Stromal cell of bone marrow (primary cell): Measurements from ENCODE around the gene CFLAR.
A peak's percentile ranks its signal among the peaks of the same experiment; 100 is the strongest.
"Not testable (repeated sequence)": the region's sequence is repeated elsewhere in the genome, so short reads cannot be mapped to it uniquely, and the experiment has no call there.

Source experiments
- DNase-seq: peaks from one replicate; pipeline ENCODE4 v3.0.0-alpha.2; 2012; ENCODE audit warnings: low read depth

Gene CFLAR

DNA sequence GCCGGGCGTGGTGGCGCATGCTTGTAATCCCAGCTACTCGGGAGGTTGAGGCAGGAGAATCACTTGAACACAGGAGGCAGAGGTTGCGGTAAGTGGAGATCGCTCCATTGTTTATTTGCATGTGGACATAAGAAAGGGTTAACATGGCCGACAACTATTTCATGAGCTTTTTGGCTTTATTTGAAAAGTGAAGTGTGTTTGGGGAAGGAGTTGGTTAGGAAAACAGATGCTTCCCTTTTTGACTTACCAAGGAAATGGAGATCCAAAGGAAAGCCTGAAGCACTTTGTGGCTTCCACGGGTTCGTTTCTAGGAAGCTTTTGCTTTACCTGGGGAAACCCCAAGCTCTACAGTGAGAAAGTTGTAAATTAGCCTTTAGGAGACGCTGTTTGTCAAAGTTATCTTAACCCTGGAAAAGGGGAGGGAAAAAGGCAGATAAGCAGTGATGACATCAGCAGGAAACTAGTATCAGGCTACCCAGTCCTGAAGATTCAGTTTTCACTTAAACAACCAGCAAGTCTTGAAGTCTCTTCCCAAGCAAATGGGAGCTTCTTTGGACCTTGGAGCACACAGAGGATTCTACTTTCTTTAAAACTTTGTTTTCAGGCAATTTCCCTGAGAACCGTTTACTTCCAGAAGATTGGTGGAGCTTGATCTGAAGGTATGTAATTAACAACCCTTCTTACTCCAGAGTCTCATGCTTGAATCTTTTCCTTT, 66.8 kb downstream of the CFLAR start, which contains the start of gene CASP10:
Gene CASP10, plus strand, starts transcription at position 492 of the 715 bp plus-strand sequence. CDS start 2,637 bp downstream, outside the sequence.
- DNase-seq = no peak

DNA sequence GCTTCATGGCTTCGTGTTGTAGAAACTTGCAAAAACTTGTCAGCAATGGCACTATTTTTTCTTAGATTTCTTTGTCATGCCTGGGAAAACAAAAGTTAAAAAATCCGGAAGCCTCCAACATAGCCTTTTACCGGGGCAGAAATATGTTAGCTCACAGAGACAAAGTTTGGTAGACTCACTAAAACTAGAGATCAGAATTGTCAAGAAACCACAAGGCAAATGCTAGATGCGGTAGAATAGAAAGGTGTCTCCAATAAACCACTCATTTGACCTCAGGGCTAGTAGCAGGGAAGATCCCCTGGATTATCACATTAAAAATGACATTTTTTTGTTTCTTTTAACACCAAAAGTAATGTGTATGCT, 67.4 kb downstream of the CFLAR start:
- DNase-seq = no peak

DNA sequence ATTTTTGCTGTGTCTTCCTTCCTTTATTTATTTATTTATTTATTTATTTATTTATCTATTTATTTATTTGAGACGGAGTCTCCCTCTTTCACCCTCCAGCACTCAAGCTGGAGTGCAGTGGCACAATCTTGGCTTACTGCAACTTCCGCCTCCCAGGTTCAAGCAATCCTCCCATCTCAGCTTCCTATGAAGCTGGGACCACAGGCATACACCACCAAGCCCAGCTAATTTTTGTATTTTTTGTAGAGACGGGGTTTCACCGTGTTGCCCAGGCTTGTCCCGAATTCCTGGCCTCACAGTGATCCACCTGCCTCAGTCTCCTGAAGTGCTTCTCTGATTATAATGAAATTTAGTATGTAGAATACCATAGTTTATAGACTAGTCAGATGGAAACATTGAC, 67.9 kb downstream of the CFLAR start:
- not testable (repeated sequence) for DNase-seq

DNA sequence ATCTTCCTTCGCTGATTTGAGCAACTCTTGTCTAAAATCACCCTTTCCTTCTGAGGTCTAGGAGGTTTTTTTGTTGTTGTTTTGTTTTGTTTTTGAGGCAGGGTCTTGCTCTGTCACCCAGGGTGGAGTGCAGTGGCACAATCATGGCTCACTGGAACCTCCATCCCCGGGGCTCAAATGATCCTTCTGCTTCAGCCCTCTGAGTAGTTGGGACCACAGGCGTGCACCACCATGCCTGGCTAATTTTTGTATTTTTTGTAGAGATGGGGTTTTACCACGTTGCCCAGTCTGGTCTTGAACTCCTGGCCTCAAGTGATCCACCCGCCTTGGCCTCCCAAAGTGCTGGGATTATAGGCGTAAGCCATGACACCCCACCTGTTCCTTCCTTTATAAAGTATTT, 68.3 kb downstream of the CFLAR start:
- DNase-seq = not testable (repeated sequence)

DNA sequence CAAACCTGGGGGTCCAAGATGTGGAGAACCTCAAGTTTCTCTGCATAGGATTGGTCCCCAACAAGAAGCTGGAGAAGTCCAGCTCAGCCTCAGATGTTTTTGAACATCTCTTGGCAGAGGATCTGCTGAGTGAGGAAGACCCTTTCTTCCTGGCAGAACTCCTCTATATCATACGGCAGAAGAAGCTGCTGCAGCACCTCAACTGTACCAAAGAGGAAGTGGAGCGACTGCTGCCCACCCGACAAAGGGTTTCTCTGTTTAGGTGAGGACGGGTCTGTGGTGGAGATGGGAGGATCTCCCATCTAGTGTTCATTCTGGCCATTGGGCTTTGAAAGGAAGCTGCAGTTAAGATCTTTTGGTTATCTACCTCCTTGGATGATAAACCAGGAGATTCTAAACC, 69.9 kb downstream of the CFLAR start:
- DNase-seq = no peak

DNA sequence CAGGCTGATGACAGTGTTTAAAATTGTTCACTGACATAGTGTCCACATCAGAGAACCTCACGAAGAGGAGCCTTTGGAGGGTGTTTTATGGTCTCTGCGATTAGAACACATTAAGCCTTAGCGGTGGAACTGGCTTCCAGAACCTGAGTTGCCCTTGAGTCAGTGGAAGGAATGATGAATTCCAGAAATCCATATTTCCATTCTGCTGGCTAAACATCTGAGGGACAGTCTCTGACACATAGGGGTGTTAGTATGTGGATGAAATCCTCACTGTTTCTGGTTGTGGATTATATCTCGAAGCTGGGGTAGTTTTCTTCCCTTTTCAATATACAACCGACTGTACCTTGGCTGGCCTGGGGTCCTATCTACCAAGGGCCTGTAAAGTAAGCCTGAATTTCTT, 71.0 kb downstream of the CFLAR start:
- no peak for DNase-seq

DNA sequence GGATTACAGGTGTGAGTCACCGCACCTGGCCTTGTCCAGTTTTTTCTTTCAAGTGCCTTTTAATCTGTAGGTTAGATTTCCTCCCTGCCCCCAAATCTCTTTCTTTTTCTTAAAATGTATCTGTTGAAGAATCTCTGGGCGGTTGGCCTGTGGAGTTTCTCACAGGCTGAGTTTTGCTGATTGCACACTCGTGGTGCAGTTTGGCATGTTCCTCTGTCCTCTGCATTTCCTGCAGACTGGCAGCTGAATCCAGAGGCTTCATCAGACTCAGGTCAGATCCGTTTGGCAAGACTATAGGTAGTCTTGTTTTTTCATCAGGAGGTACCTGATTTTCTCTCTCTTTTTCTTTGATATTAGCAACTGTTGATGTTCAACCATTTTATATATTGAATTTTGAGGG, 72.5 kb downstream of the CFLAR start:
- DNase-seq = no peak

DNA sequence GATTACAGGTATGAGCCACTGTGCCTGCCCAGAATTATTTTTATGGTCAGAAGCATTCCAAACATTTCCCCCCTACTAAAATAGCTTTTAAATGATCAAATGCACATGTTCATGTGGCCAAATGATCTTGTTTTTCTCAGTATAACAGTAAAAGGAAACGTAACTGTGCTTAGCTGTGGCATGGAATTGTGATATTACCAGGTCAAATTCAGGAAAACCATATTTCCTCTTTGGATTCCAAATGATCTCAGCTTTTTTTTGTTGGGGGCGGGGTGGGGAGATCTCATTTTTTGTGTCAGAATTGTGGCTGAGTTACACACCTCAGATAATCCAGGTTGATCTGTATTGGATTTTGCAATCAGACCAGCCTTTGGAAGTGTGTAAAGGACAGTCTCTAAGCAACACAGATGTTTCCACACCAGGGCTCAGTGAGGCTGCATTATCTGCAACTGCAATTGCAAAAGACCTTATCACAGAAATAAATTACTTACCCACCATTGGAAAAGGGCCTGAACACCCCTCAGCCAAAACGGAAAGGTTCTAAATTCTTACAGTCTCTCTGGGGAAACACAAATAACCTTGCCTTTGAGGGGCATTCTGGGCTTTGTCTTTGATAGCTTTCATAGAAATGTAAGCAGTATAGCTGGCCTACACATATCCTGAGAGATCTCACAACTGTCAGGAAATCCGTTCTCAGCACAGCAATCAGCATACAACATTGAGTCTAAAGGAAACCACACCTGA, 75.3 kb downstream of the CFLAR start:
- DNase-seq = no peak

DNA sequence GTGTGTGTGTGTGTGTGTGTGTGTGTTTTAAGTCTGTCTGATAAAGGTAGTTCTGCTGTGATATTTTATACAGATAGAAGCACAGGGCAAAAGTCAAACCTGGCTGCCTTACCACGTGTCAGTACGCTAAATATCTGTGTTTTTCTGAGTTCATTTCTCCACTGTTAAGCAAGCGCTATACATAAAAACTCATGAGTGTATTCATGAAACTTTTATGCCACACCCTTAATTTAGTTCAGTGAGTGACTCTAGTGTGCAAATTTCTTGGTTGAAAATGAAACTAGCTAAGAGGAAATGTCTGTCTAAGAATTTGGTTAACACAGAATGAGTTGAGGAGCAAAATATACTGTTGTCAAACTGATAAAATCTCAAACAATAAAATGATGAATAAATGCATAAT, 78.1 kb downstream of the CFLAR start:
- DNase-seq = no peak

DNA sequence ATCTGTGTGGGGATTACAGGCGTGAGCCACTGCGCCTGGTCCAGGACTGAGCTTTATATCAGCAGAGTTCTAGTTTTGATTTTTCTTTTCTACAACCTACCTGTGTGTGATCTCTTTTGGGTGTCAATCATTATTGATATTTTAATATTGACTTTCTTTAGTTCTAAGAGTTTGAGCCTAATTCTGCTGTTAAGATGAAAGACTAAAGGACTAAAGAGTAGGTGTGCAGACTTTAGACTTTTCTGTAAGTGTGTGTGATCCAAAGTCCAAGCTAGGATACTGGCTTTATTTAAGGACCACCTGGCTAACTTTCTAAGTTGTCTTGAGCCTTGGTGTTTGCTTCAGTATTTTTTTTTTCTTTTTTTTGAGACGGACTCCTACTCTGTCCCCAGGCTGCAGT, 79.4 kb downstream of the CFLAR start:
- DNase-seq = no peak

DNA sequence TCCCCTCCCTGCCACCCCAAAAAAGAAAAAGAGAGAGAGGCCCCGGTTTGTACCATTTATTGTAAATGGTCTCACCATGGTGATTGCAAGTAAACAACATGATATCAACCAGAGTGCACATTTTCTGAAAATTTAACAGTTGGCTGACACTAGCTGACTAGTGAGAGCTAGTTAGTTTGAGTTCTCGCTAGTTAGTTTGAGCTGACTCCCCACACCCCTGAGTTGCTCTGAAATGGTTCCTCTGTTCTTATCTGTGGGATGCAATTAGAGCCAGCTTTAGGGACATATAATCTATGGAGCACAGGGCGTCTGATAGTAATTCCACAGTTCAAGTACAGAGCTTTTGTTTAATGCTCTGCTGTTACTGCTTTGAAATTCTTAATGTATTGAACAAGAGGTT, 80.0 kb downstream of the CFLAR start:
- DNase-seq = no peak

DNA sequence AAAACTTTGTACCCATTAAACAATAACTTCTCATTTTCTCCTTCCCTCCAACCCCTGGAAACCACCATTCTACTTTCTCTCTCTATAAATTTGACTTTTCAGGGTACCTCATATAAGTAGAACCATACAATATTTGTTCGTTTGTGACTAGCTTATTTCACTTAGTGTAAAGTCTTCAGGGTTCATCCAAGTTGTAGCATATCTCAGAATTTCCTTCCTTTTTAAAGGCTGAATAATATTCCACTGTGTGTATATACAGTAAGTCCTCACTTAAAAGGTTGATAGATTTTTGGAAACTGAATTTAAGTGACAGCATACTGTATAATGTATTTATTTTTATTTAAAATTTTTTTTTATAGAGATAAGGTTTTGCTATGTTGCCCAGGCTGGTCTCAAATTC, 80.8 kb downstream of the CFLAR start:
- DNase-seq = no peak

DNA sequence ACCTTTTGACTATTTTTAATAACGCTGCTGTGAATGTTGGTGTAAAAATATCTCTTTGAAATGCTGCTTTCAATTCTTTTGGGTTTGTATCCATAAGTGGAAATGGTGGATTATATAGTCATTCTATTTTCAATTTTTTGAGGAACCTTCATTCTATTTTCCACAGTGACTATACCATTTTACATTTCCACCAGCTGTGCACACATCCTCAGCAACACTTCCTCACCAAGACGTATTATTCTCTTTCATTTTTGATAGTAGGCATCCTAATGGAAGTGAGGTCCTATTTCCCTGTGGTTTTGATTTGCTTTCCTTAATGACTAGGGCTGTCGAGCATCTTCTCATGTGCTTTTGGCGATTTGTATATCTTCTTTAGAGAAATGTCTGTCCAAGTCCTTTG, 81.8 kb downstream of the CFLAR start:
- DNase-seq = no peak

DNA sequence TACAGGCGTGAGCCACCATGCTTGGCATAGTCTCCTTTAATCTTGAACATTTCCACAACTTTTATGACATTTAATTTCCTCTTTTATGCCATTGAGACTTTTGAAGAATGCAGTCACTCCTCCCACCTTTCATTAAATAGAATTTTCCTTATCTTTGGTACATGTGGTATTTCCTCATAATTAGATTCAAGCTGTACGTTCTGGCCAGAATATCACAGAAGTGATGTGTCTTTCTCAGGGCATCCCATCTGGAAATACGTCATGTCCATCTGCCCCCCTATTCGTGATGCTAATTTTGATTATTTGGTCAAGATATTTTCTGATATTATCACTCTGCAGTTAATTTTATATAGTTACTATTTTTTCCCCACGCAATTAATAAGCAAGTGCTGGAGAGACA, 83.9 kb downstream of the CFLAR start:
- DNase-seq = no peak

DNA sequence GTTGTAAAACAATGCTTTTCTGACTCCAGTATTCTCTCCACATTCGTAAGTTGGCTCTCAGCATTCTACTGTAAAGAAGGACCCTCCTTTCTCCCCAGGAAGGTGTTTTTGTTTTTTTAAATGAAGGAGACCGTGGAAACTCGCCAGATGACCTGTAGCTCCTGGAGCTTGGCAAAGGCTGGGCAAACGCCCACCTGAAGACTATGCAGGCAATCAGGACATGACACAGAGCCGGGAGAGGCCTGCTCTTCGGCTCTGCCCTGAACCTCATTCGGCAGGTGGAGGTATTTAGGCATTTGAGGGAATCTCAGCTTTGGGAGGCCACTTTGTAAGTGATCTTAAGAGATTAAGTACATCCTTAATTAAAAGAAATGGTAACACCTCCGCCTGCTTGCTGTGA, 84.4 kb downstream of the CFLAR start:
- no peak for DNase-seq

DNA sequence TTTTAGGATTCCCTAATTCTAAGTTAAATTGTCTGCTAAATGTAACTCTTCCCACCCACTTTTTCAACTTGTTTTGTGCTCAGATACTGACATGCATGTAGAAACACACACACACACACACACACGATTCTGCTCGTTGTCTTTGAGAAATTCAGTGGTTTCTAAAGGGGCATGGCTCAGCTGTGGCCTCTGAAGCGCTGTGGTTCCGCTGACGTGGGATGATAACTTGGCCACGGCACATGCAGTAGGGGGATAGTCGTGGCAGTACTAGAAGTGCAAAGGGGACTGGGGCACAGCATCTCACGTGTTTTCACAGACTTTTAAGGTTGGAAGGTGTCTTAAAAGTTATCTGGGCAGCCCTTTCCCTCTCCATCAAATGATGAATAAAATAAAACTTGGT, 85.4 kb downstream of the CFLAR start:
- no peak for DNase-seq

DNA sequence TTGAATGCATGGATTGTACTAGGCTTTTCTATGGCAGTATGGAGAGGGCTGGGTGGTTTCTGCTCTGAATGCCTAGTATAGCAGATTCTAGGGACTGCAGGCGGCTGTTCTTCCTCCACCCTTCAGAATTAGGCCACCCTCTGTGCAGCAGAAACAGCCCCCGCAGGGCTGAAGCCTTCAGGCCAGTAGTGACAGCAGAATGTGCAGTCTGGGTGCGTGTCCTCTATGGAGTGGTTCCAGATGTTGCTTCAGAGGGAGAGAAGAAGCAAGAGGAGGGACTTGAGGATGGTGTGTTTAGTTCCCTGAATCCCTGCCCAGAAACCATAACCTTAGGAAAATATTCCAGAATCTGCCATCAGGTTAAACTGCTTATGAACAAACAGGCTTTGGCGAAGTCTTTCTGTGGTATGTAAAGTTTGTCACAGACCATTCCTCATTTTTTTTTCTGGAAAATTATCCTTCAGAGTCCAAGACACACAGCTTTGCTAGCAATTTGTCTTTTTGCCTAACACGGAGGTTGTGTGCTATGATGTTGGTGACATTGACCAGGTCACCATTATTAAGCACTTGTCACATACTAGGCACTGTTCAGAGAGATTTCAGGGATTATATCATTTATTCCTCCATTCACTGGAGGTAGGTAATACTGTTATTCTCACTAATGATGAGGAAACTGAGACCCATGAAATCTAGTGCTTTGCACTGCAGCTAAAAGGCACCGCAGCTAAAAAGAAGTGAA, 88.1 kb downstream of the CFLAR start:
- DNase-seq = no peak

DNA sequence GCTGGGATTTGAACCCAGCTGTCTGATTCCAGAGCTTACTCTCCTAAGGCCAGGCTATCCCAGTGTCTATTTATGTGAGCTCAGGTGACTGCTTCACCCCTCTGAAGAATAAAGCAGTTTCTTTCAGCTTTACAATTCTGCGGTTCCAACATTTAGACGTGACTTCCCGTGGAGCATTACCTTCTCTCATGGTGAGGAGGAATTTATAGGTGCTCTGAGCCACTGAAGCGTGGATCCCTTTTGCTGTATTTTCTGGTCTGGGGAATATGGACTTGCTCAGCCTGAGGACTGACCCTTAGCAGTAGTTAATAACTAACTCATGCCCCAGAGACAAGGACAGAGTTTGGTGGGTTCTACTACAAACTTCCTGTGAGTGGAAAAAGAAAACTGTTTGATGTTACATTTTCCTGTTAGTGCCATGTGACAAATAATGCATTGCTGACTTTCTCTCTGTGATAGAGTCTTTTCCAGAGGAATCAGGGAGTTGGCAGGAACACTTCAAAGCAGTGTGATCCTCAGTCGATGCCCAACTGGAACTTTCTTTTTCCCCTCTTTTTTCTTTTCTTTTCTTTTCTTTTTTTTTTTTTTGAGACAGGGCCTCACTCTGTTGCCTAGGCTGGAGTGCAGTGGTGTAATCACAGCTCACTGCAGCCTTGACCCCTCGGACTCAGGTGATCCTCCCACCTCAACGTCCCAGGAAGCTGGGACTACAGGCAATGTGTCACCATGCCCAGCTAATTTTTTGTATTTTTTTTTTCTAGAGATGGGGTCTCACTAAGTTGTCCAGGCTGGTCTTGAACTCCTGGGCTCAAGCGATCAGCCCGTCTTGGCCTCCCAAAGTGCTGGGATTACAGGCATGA, 88.9 kb downstream of the CFLAR start:
- DNase-seq = no peak

DNA sequence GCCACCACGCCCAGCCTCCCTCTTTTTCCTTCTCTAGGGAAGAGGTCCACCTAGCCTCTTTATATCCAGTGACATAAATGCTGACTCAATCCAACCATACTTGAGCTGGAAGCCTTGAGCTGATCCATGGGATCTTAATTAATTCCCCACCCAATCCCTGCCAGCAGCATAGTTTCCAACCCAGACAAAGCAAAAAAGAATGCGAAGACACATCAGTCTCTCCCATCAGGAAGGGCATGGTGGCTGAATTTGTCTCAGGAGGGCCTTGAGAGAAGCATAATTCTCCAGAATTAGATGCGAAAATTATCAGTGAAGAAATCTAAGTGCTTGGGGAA, 89.5 kb downstream of the CFLAR start:
- DNase-seq = peak; percentile 40

DNA sequence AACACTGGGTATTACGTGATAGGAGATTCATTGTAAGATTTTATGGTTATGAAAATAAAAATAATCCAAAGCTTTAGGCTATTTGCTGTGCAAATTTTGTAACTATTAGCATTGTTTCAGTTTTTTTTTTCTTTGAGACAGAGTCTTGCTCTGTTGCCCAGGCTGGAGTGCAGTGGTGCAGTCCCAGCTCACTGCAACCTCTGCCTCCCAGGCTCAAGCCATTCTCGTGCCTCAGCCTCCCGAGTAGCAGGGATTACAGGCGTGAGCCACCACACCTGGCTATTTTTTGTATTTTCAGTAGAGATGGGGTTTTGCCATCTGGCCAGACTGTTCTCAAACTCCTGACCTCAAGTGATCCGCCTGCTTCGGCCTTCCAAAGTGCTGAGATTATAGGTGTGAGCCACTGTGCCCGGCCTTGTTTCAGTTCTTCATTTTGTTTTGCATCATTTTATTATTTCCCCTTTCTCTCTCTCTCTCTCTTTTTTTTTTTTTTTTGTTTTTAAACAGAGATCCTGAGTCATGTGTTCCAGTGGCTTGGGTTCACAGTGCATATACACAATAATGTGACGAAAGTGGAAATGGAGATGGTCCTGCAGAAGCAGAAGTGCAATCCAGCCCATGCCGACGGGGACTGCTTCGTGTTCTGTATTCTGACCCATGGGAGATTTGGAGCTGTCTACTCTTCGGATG, 92.7 kb downstream of the CFLAR start:
- DNase-seq = no peak

DNA sequence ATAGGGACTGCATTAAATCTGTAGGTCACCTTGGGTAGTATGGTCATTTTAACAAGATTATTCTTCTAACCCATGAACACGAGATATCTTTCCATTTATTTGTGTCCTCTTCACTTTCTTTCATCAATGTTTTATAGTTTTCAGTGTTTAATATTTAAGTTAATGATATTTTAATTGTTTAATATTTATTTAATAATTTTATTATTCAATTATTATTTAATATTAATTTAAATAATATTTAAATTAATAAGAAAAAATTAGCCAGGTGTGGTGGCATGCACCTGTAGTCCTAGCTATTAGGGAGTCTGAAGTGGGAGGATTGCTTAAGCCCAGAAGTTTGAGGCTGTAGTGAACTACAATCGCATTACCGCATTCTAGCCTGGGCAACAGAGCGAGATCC, 100.0 kb downstream of the CFLAR start:
- DNase-seq = no peak

DNA sequence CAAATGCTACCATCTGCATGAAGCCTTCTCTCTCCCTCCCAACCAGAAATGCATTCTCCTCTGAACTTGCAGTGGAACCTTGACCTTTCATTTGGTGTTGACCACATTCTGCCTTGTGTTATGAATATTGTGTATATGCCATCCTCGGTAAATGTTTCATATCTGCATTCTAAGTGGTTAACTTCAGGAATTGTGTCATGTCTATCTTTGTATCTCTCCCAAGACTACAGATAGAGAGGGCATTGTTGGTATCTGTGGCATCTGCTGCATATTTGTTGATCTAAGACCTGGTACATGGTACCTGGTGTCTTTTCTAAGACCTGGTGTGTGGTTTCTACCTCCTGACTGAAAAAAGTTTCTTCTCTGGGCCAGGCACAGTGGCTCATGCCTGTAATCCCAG, 101.0 kb downstream of the CFLAR start:
- no peak for DNase-seq
